Hepatocyte (in vitro differentiated cells): Measurements from ENCODE around the gene GPATCH1. TPM values are rescaled to one million over a fixed set of nuclear protein-coding genes. Genes with fewer than 3 reads are reported as not detected.

Experiments used
- DNase-seq: peaks from one replicate; pipeline ENCODE4 v3.0.0-alpha.2; 2016; ENCODE audit warnings: low spot score
- H2AFZ ChIP-seq: fragments of 200-600 bp; sonication (generic); 2 replicates; pipeline ENCODE4 v1.6.0; 2016; ENCODE audit warnings: antibody characterized with exemption, mild to moderate bottlenecking
- H3K27ac ChIP-seq: fragments of 200-600 bp; sonication (generic); 2 replicates; pipeline ENCODE4 v1.5.1; 2016; ENCODE audit warnings: mild to moderate bottlenecking
- H3K27me3 ChIP-seq: fragments of 200-600 bp; sonication (generic); 2 replicates; pipeline ENCODE4 v1.6.1; 2016
- H3K36me3 ChIP-seq: fragments of 200-600 bp; sonication (generic); replicated peaks from 2 replicates; pipeline ENCODE4 v1.5.1; 2016; ENCODE audit warnings: low read depth; ENCODE audit not compliant: insufficient read depth
- H3K4me1 ChIP-seq: fragments of 200-600 bp; sonication (generic); 2 replicates; pipeline ENCODE4 v1.5.1; 2016; ENCODE audit warnings: mild to moderate bottlenecking, moderate library complexity; ENCODE audit not compliant: insufficient read depth
- H3K4me2 ChIP-seq: fragments of 200-600 bp; sonication (generic); 2 replicates; pipeline ENCODE4 v1.6.0; 2016
- H3K4me3 ChIP-seq: fragments of 200-600 bp; sonication (generic); 2 replicates; pipeline ENCODE4 v1.5.1; 2016; ENCODE audit warnings: mild to moderate bottlenecking
- H3K79me2 ChIP-seq: fragments of 200-600 bp; sonication (generic); 2 replicates; pipeline ENCODE4 v1.6.0; 2017; ENCODE audit warnings: mild to moderate bottlenecking
- H3K9me2 ChIP-seq: fragments of 200-600 bp; sonication (generic); replicated peaks from 2 replicates; pipeline ENCODE4 v1.6.0; 2017; ENCODE audit warnings: mild to moderate bottlenecking; ENCODE audit not compliant: insufficient read depth
- H3K9me3 ChIP-seq: fragments of 200-600 bp; sonication (generic); 2 replicates; pipeline ENCODE4 v1.5.1; 2016; ENCODE audit warnings: low read depth, mild to moderate bottlenecking
- H4K20me1 ChIP-seq: fragments of 200-600 bp; sonication (generic); 2 replicates; pipeline ENCODE4 v1.6.0; 2016; ENCODE audit warnings: mild to moderate bottlenecking; ENCODE audit not compliant: insufficient read depth, poor library complexity, severe bottlenecking
- EZH2 ChIP-seq: fragments of 200-600 bp; sonication (generic); IDR thresholded peaks from 2 replicates; pipeline ENCODE4 v1.6.1; 2016; ENCODE audit warnings: antibody characterized with exemption, mild to moderate bottlenecking, borderline replicate concordance
- EZH2phosphoT487 ChIP-seq: fragments of 200-600 bp; sonication (generic); IDR thresholded peaks from one replicate; pipeline ENCODE4 v1.6.1; 2018; ENCODE audit warnings: antibody characterized with exemption, mild to moderate bottlenecking, low read depth, moderate library complexity; ENCODE audit not compliant: unreplicated experiment, severe bottlenecking
- WGBS: methylation state at CpG from one replicate; pipeline ENCODE4 v1.1.6; 2016; ENCODE audit warnings: low lambda C conversion rate; ENCODE audit errors: missing lambda C conversion rate; 5-methylcytosine and 5-hydroxymethylcytosine counted together
- polyA plus RNA-seq: library from polyadenylated mRNA; unstranded; fragments of >200 nt; fragmentation: Nextera tagmentation; extraction: Ambion mirVana; gene quantifications from 2 replicates; pipeline ENCODE4 v1.2.1, GENCODE V29; 2016
- total RNA-seq: library from RNA; depleted of rRNA; stranded (reverse); fragments of >200 nt; gene quantifications from 2 replicates; pipeline ENCODE4 v1.2.3, GENCODE V29; 2014
- TF ChIP-seq, protein P1 (sequence below): fragments of 200-600 bp; sonication (generic); IDR thresholded peaks from 2 replicates; pipeline ENCODE4 v1.5.1; 2016; ENCODE audit warnings: antibody characterized with exemption, mild to moderate bottlenecking; ENCODE audit not compliant: poor library complexity

GPATCH1 gene
- total and polyA plus RNA-seq, 2 experiments from 2014 or later: 6.8 to 14.5 TPM

GRCh38 chr19:33055718-33056117 is 25.3 kb upstream of the GPATCH1 start:
- H3K9me3 ChIP-seq: no peaks in the 10 kb centered on the region
- peaks cover 28% of the 10 kb centered on the region for H4K20me1 ChIP-seq
- no peaks in the 10 kb centered on the region for H3K27me3 ChIP-seq
- H3K27ac ChIP-seq: peak overlapping the region; percentile 62
- no peak for DNase-seq
- H3K79me2 ChIP-seq: peaks cover 94% of the 10 kb centered on the region
- H3K4me2 ChIP-seq: peak overlapping the region; percentile 32
- no peaks in the 10 kb centered on the region for H3K36me3 ChIP-seq
- no peaks in the 10 kb centered on the region for H3K9me2 ChIP-seq
- no peak for TF ChIP-seq EZH2phosphoT487
- no peak for TF ChIP-seq EZH2
- TF ChIP-seq, protein P1, sequence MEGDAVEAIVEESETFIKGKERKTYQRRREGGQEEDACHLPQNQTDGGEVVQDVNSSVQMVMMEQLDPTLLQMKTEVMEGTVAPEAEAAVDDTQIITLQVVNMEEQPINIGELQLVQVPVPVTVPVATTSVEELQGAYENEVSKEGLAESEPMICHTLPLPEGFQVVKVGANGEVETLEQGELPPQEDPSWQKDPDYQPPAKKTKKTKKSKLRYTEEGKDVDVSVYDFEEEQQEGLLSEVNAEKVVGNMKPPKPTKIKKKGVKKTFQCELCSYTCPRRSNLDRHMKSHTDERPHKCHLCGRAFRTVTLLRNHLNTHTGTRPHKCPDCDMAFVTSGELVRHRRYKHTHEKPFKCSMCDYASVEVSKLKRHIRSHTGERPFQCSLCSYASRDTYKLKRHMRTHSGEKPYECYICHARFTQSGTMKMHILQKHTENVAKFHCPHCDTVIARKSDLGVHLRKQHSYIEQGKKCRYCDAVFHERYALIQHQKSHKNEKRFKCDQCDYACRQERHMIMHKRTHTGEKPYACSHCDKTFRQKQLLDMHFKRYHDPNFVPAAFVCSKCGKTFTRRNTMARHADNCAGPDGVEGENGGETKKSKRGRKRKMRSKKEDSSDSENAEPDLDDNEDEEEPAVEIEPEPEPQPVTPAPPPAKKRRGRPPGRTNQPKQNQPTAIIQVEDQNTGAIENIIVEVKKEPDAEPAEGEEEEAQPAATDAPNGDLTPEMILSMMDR: no peak
- H2AFZ ChIP-seq: no peak overlapping the region
- H3K4me1 ChIP-seq: peaks cover 20% of the 10 kb centered on the region
- WGBS: 16% methylated on average over 2 of the region's 2 CpGs
- no peak overlapping the region for H3K4me3 ChIP-seq

- Histone ChIP-seq H3K4me2 (no peak overlapping the region), H3K27me3 (no peaks in the 10 kb centered on the region), H3K79me2 (peaks cover 86% of the 10 kb centered on the region), H3K4me3 (no peak overlapping the region), H3K9me2 (no peaks in the 10 kb centered on the region), H3K27ac (no peak overlapping the region), H4K20me1 (peaks cover 44% of the 10 kb centered on the region), H3K9me3 (no peaks in the 10 kb centered on the region), H3K4me1 (peaks cover 4% of the 10 kb centered on the region), H3K36me3 (no peaks in the 10 kb centered on the region), H2AFZ (no peak overlapping the region)
- TF ChIP-seq EZH2 (no peak), EZH2phosphoT487 (no peak)
- TF ChIP-seq, protein P1: no peak
- 91% methylated on average over 5 of the region's 5 CpGs for WGBS
- DNase-seq: no peak
Observed at GRCh38 chr19:33060586-33060985, 20.4 kb upstream of the GPATCH1 start.

DNA sequence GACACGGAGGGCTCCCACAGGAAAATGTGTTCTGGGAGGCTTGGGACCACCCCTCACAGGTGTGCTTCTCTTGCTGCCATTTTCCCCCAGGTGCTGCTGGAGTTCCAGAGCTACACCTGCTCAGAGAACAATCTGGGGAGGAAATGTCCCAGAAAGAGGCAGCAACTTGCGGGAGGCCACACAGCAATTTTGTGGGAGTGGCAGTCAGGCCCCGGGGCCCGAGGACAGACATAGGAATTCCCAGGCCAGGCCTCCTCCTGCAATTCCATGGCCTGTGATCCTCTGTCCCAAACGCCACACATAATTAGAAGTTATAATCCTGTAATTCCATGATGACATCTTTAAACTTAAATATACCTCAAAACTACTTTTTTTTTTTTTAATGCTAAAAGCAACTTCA is 18.1 kb upstream of the GPATCH1 start:
- Histone ChIP-seq H3K4me2 (peak overlapping the region; percentile 90), H3K27ac (peak overlapping the region; percentile 91), H3K4me1 (no peaks in the 10 kb centered on the region), H3K79me2 (peaks cover 65% of the 10 kb centered on the region), H3K9me3 (no peaks in the 10 kb centered on the region), H3K4me3 (peak overlapping the region; percentile 79), H3K27me3 (no peaks in the 10 kb centered on the region), H2AFZ (no peak overlapping the region), H3K9me2 (no peaks in the 10 kb centered on the region), H3K36me3 (no peaks in the 10 kb centered on the region), H4K20me1 (peaks cover 39% of the 10 kb centered on the region)
- TF ChIP-seq, protein P1: no peak
- TF ChIP-seq EZH2phosphoT487 (no peak), EZH2 (no peak)
- DNase-seq: no peak
- 52% methylated on average over 5 of the region's 5 CpGs for WGBS

GRCh38 chr19:33063356-33063752 is 17.6 kb upstream of the GPATCH1 start:
- H3K4me1 ChIP-seq: no peaks in the 10 kb centered on the region
- H3K9me2 ChIP-seq: no peaks in the 10 kb centered on the region
- H2AFZ ChIP-seq: no peak overlapping the region
- peak overlapping the region; percentile 90 for H3K4me2 ChIP-seq
- H3K27ac ChIP-seq: peak overlapping the region; percentile 91
- H3K9me3 ChIP-seq: no peaks in the 10 kb centered on the region
- peaks cover 36% of the 10 kb centered on the region for H4K20me1 ChIP-seq
- TF ChIP-seq, protein P1: no peak
- TF ChIP-seq EZH2phosphoT487 (no peak), EZH2 (no peak)
- no peaks in the 10 kb centered on the region for H3K36me3 ChIP-seq
- H3K79me2 ChIP-seq: peaks cover 60% of the 10 kb centered on the region
- peak overlapping the region; percentile 79 for H3K4me3 ChIP-seq
- 22% methylated on average over 7 of the region's 7 CpGs for WGBS
- H3K27me3 ChIP-seq: no peaks in the 10 kb centered on the region
- DNase-seq: peak; percentile 60
